Liver (tissue), 9 donors: Measurements from ENCODE around the gene ZNF79. TPM values are rescaled to one million over a fixed set of nuclear protein-coding genes. Genes with fewer than 3 reads are reported as not detected.

Experiments
- DNase-seq: peaks from one replicate; pipeline ENCODE4 v3.0.0-alpha.2; 2017; ENCODE audit warnings: low spot score
- H3K27ac ChIP-seq, 2 donors: one replicate each; pipeline ENCODE4 v1.7.0; 2013; ENCODE audit warnings: inconsistent platforms in 2 of 2, low read length in 2 of 2, control low read depth in 1 of 2, low read depth in 1 of 2, mild to moderate bottlenecking in 1 of 2
- H3K27me3 ChIP-seq, 4 donors: one replicate each; pipeline versions ENCODE4 v1.6.1 to v1.7.0; 2013; ENCODE audit warnings: low read length in 3 of 4, inconsistent platforms in 1 of 4, mild to moderate bottlenecking in 1 of 4, moderate library complexity in 1 of 4; ENCODE audit not compliant: control insufficient read depth in 4 of 4, insufficient read depth in 4 of 4
- H3K36me3 ChIP-seq, 4 donors: one replicate each; pipeline versions ENCODE4 v1.6.1 to v1.7.0; 2013; ENCODE audit warnings: low read length in 3 of 4, mild to moderate bottlenecking in 3 of 4, low read depth in 1 of 4, moderate library complexity in 1 of 4; ENCODE audit not compliant: control insufficient read depth in 4 of 4, insufficient read depth in 3 of 4
- H3K4me1 ChIP-seq, 4 donors: one replicate each; pipeline versions ENCODE4 v1.6.1 to v1.7.0; 2013; ENCODE audit warnings: low read length in 3 of 4, mild to moderate bottlenecking in 3 of 4, moderate library complexity in 1 of 4; ENCODE audit not compliant: control insufficient read depth in 4 of 4, insufficient read depth in 4 of 4
- H3K4me3 ChIP-seq, 3 donors: one replicate each; pipeline versions ENCODE4 v1.6.1 to v1.7.0; 2013; ENCODE audit warnings: low read length in 3 of 3, control low read depth in 1 of 3, low read depth in 1 of 3, mild to moderate bottlenecking in 1 of 3
- H3K9ac ChIP-seq, 2 donors: one replicate each; pipeline ENCODE4 v1.7.0; 2013; ENCODE audit warnings: low read length in 2 of 2, mild to moderate bottlenecking in 2 of 2, moderate library complexity in 2 of 2, control low read depth in 1 of 2, low read depth in 1 of 2
- H3K9me3 ChIP-seq, 4 donors: one replicate each; pipeline versions ENCODE4 v1.6.1 to v1.7.0; 2013; ENCODE audit warnings: low read length in 3 of 4; ENCODE audit not compliant: control insufficient read depth in 4 of 4
- FOXA1 ChIP-seq: IDR thresholded peaks from 2 replicates; pipeline ENCODE4 v1.6.1; 2016; ENCODE audit warnings: antibody characterized with exemption
- HNF4A ChIP-seq, 2 donors: conservative IDR thresholded peaks; 2 replicates each; pipeline ENCODE4 v1.6.1; 2016; ENCODE audit warnings: antibody characterized with exemption in 2 of 2, mild to moderate bottlenecking in 2 of 2
- RXRA ChIP-seq, 2 donors: IDR thresholded peaks; 2 replicates each; pipeline ENCODE4 v1.6.1; 2017 to 2018; ENCODE audit warnings: antibody characterized with exemption in 2 of 2, mild to moderate bottlenecking in 1 of 2
- WGBS: extraction: QIAGEN DNeasy Blood & Tissue Kit; methylation state at CpG from one replicate; pipeline ENCODE4 v1.1.7; 2013; 5-methylcytosine and 5-hydroxymethylcytosine counted together
- polyA plus RNA-seq, 2 donors: library from polyadenylated mRNA; stranded (reverse) in 1 of 2; unstranded in 1 of 2; fragments of 200-250 nt in 1 of 2; fragments of >200 nt in 1 of 2; fragmentation: Nextera tagmentation in 1 of 2; extraction: Ambion mirVana in 1 of 2; gene quantifications; one replicate each; pipeline versions ENCODE4 v1.2.1 to v1.2.3, GENCODE V29; 2013 to 2015
- total RNA-seq, 2 donors: library from RNA; depleted of rRNA; stranded (reverse); fragments of >200 nt; gene quantifications; one replicate each; pipeline ENCODE4 v1.2.3, GENCODE V29; 2014
- TF ChIP-seq, protein P1 (sequence below): IDR thresholded peaks from 2 replicates; pipeline ENCODE4 v1.6.1; 2016; ENCODE audit warnings: antibody characterized with exemption, mild to moderate bottlenecking
- TF ChIP-seq, protein P2 (sequence below): IDR thresholded peaks from 2 replicates; pipeline ENCODE4 v1.6.1; 2016; ENCODE audit warnings: antibody characterized with exemption
- TF ChIP-seq, protein P3 (sequence below): IDR thresholded peaks from 2 replicates; pipeline ENCODE4 v1.6.1; 2016; ENCODE audit warnings: antibody characterized with exemption
- TF ChIP-seq, protein P4 (sequence below): IDR thresholded peaks from 2 replicates; pipeline ENCODE4 v1.6.1; 2016; ENCODE audit warnings: antibody characterized with exemption
- donor health status: healthy.
- donor health status: healthy.
- donor health status: healthy.
- donor health status: healthy.
- donor health status: healthy.

The ZNF79 gene
- total and polyA plus RNA-seq, 4 donors: 2.2 to 6.9 (median 4.2) TPM

DNA sequence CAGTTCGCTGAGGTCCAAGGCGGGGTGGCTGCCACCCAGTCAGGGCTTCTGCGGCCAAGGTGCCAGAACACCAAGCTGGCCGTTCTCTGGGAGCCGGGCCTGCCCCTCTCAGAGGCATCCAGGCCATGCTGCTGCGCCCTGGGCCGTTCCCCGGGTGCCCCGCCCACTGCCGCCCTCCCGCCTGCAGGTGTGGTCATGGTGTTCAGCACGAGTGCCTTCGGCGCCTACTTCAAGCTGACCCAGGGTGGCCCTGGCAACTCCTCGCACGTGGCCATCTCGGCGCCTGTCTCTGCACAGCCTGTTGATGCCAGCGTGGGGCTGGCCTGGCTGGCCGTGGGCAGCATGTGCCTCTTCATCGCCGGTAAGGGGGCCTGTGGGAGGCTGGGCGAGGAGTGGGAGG is 19.6 kb upstream of the ZNF79 start (continued):
- TF ChIP-seq, protein P1, sequence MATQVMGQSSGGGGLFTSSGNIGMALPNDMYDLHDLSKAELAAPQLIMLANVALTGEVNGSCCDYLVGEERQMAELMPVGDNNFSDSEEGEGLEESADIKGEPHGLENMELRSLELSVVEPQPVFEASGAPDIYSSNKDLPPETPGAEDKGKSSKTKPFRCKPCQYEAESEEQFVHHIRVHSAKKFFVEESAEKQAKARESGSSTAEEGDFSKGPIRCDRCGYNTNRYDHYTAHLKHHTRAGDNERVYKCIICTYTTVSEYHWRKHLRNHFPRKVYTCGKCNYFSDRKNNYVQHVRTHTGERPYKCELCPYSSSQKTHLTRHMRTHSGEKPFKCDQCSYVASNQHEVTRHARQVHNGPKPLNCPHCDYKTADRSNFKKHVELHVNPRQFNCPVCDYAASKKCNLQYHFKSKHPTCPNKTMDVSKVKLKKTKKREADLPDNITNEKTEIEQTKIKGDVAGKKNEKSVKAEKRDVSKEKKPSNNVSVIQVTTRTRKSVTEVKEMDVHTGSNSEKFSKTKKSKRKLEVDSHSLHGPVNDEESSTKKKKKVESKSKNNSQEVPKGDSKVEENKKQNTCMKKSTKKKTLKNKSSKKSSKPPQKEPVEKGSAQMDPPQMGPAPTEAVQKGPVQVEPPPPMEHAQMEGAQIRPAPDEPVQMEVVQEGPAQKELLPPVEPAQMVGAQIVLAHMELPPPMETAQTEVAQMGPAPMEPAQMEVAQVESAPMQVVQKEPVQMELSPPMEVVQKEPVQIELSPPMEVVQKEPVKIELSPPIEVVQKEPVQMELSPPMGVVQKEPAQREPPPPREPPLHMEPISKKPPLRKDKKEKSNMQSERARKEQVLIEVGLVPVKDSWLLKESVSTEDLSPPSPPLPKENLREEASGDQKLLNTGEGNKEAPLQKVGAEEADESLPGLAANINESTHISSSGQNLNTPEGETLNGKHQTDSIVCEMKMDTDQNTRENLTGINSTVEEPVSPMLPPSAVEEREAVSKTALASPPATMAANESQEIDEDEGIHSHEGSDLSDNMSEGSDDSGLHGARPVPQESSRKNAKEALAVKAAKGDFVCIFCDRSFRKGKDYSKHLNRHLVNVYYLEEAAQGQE: no peak
- TF ChIP-seq RXRA (IDR thresholded peaks at IDR 0.05) (no peak), HNF4A (conservative IDR thresholded peaks at IDR 0.05) (no peak)

DNA sequence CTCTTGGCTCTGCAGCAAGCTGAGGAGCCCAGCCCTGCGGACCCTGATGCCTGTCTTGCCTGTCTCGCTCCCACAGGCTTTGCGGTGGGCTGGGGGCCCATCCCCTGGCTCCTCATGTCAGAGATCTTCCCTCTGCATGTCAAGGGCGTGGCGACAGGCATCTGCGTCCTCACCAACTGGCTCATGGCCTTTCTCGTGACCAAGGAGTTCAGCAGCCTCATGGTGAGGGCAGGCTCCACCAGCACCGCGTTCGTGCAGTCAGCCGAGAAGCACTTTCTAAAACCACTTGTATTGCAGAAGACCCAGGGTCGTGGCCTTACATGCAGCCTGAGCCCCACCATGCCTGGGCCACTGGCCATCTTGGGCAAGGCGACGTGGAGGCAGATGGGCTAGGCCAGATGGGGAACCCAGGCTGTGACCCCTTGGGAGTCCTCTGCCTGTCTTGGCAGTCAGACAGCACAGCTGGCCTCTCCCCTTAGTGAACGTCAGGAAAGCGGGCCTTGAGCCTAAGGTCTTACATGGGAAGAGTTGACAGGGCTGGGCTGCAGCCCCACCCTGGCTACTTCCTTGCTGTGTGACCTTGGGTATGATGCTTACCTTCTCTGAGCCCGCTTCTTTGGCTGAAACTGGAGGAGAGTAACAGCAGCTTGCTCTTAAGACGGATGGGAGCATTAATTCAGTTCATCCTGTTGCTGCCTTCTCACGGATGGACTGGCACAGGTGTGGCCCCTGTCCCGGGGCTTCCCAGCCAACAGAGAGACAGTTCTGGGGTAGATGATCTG is 18.6 kb upstream of the ZNF79 start:
- Histone ChIP-seq H3K9ac (no peak overlapping the region), H3K27me3 (no peaks in the 10 kb centered on the region), H3K36me3 (peaks cover 2 to 32% (median 7%) of the 10 kb centered on the region in 4 donors), H3K4me3 (no peak overlapping the region), H3K9me3 (no peaks in the 10 kb centered on the region), H3K27ac (no peak overlapping the region), H3K4me1 (peaks cover 3 to 14% (median 8%) of the 10 kb centered on the region in 4 donors)
- TF ChIP-seq, protein P2, sequence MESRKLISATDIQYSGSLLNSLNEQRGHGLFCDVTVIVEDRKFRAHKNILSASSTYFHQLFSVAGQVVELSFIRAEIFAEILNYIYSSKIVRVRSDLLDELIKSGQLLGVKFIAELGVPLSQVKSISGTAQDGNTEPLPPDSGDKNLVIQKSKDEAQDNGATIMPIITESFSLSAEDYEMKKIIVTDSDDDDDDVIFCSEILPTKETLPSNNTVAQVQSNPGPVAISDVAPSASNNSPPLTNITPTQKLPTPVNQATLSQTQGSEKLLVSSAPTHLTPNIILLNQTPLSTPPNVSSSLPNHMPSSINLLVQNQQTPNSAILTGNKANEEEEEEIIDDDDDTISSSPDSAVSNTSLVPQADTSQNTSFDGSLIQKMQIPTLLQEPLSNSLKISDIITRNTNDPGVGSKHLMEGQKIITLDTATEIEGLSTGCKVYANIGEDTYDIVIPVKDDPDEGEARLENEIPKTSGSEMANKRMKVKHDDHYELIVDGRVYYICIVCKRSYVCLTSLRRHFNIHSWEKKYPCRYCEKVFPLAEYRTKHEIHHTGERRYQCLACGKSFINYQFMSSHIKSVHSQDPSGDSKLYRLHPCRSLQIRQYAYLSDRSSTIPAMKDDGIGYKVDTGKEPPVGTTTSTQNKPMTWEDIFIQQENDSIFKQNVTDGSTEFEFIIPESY: no peak
- TF ChIP-seq, protein P3, sequence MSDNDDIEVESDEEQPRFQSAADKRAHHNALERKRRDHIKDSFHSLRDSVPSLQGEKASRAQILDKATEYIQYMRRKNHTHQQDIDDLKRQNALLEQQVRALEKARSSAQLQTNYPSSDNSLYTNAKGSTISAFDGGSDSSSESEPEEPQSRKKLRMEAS: no peak
- TF ChIP-seq FOXA1: no peak
- TF ChIP-seq, protein P4, sequence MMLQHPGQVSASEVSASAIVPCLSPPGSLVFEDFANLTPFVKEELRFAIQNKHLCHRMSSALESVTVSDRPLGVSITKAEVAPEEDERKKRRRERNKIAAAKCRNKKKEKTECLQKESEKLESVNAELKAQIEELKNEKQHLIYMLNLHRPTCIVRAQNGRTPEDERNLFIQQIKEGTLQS: no peak
- TF ChIP-seq, protein P1: no peak
- 95% methylated on average over 20 of the region's 20 CpGs for WGBS
- DNase-seq: no peak
